H1 (cell line): Measurements from ENCODE around the gene PER2. TPM values are rescaled to one million over a fixed set of nuclear protein-coding genes. Genes with fewer than 3 reads are reported as not detected.
A peak's percentile ranks its signal among the peaks of the same experiment; 100 is the strongest.

Source experiments
- EZH2 ChIP-seq: fragments of 200-600 bp; sonication (generic); IDR thresholded peaks from 2 replicates; pipeline ENCODE4 v1.7.1; 2012; ENCODE audit warnings: low read depth, mild to moderate bottlenecking, moderate library complexity, low read length, inconsistent platforms; ENCODE audit not compliant: severe bottlenecking
- JUND ChIP-seq: IDR thresholded peaks from 2 replicates; pipeline ENCODE4 v1.6.1; 2011; ENCODE audit warnings: mild to moderate bottlenecking, improper control_type of control experiment, low read length
- RBBP5 ChIP-seq: IDR thresholded peaks from 2 replicates; pipeline ENCODE4 v1.7.1; 2012; ENCODE audit warnings: low read depth, mild to moderate bottlenecking, inconsistent platforms, low read length, moderate library complexity, borderline replicate concordance
- TAF1 ChIP-seq: IDR thresholded peaks from 2 replicates; pipeline ENCODE4 v1.6.1; 2011; ENCODE audit warnings: mild to moderate bottlenecking, low read depth, low read length
- TEAD4 ChIP-seq: IDR thresholded peaks from 2 replicates; pipeline ENCODE4 v1.6.1; 2012; ENCODE audit warnings: low read depth, low read length, inconsistent platforms, mixed read lengths
- YY1 ChIP-seq: IDR thresholded peaks from 2 replicates; pipeline ENCODE4 v1.6.1; 2011; ENCODE audit warnings: low read depth, mild to moderate bottlenecking, low read length
- polyA plus RNA-seq, 7 experiments: library from polyadenylated mRNA; depleted of rRNA in 3 of 7; stranded (reverse) in 5 of 7; unstranded in 2 of 7; fragments of >200 nt in 5 of 7; fragments of 200-250 nt in 2 of 7; gene quantifications; 1 replicate in 5 of 7; 2 replicates in 1 of 7; 4 replicates in 1 of 7; pipeline versions ENCODE4 v1.2.1 to v1.2.3, GENCODE V29; 2011 to 2013; ENCODE audit warnings: missing spikeins in 2 of 7, mixed read lengths in 2 of 7
- total RNA-seq: library from RNA; stranded (reverse); fragmentation: NEBNext Ultra II Directional; extraction: Animal tissue kit (Norgen Biotek cat#: 25700); gene quantifications from 2 replicates; pipeline ENCODE4 v1.2.1, GENCODE V29; 2021
- TF ChIP-seq, protein P1 (sequence below): IDR thresholded peaks from 2 replicates; pipeline ENCODE4 v1.6.1; 2012; ENCODE audit warnings: inconsistent platforms

PER2 gene
- total and polyA plus RNA-seq, 2 of the 8 experiments (the other 6 are each of a cell fraction or from before 2014, with no cell fraction given) = 0.91 to 5.5 TPM

DNA sequence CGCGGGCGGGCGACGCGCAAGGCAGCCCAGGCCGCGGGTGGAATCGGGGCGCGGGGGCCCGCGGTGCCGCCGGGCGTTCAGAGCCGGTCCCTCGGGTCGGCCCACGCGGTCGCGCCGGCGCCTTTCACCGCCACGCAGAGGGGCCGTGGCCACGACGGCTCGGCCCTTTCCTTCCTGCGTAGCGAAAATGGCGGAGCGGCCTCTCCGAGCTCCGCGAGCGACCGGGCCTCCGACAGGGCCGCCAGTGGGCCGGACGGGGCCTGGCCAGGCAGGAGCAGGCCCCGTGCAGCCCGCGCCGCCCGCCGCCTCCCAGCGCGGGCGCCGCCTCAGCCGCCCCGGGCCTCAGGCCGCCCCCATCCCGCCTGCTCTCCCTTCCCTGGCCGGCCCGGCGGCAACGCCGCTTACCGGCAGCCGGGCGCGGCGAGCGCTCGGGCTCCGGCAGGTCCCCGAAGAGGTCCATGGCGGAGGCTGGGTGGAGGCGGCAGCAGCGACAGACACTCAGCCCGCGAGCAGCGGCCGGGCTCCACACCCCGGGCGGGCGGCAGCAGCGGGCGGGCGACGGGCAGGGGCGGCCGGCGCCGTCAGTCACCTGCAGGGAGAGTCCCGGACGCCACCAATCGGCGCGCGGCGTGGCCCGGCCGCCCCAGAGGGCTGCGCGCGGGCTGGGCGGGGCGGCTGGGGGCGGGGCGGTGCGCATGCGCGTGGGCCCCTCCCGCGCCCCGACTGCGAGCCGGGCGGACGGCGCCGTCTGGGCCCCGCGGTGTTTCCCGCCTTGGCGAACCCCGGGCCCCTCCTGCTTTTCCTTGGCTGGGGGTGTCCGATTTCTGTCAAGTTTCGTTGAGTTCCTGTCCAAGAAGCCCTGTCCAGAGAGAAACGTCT is 85.1 kb downstream of the PER2 start, which contains the start of gene ILKAP (continued):
- TF ChIP-seq, protein P1, sequence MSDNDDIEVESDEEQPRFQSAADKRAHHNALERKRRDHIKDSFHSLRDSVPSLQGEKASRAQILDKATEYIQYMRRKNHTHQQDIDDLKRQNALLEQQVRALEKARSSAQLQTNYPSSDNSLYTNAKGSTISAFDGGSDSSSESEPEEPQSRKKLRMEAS = 0 out of 2 replicates have a peak, but pooled peaks have one; percentile 25
- TF ChIP-seq TAF1 (peak; percentile 68), JUND (no peak), EZH2 (no peak), YY1 (peak; percentile 50; the same call in 1 of the 2 replicates), TEAD4 (no peak), RBBP5 (no peak; the same call in 1 of the 2 replicates)
